Loucy (cell line): ENCODE data around the gene FPR2.

Experiments
- H2AFZ ChIP-seq: fragments of 200-600 bp; sonication (generic); 2 replicates; pipeline ENCODE4 v1.6.0; 2016; ENCODE audit warnings: antibody characterized with exemption, mild to moderate bottlenecking, low read length, moderate library complexity
- H3F3A ChIP-seq: fragments of 200-600 bp; 2 replicates; pipeline ENCODE4 v1.6.0; 2016; ENCODE audit warnings: antibody characterized with exemption, low read depth, mild to moderate bottlenecking
- H3K27me3 ChIP-seq: fragments of 200-600 bp; sonication (generic); 2 replicates; pipeline ENCODE4 v1.6.1; 2014; ENCODE audit warnings: low read length, mild to moderate bottlenecking; ENCODE audit not compliant: insufficient read depth, poor library complexity, severe bottlenecking
- H3K36me3 ChIP-seq: fragments of 200-600 bp; sonication (generic); 2 replicates; pipeline ENCODE4 v1.6.1; 2016; ENCODE audit warnings: low read length; ENCODE audit not compliant: insufficient read depth
- H3K4me1 ChIP-seq: fragments of 200-600 bp; sonication (generic); 2 replicates; pipeline ENCODE4 v1.5.1; 2014; ENCODE audit warnings: low read length, mild to moderate bottlenecking; ENCODE audit not compliant: insufficient read depth, poor library complexity, severe bottlenecking
- H3K4me2 ChIP-seq: fragments of 200-600 bp; sonication (generic); 2 replicates; pipeline ENCODE4 v1.6.0; 2014; ENCODE audit warnings: antibody characterized with exemption, low read length, low read depth, mild to moderate bottlenecking; ENCODE audit not compliant: poor library complexity, severe bottlenecking
- H3K4me3 ChIP-seq: fragments of 200-600 bp; sonication (generic); 2 replicates; pipeline ENCODE4 v1.5.1; 2014; ENCODE audit warnings: low read length, mild to moderate bottlenecking, mixed read lengths; ENCODE audit not compliant: poor library complexity, severe bottlenecking
- H3K79me2 ChIP-seq: fragments of 200-600 bp; sonication (generic); 2 replicates; pipeline ENCODE4 v1.6.1; 2014; ENCODE audit warnings: low read length; ENCODE audit not compliant: insufficient read depth
- H3K9ac ChIP-seq: fragments of 200-600 bp; sonication (generic); 2 replicates; pipeline ENCODE4 v1.6.0; 2014; ENCODE audit warnings: mild to moderate bottlenecking, low read depth, low read length, moderate library complexity; ENCODE audit not compliant: poor library complexity, severe bottlenecking
- H3K9me2 ChIP-seq: fragments of 200-600 bp; sonication (generic); replicated peaks from 2 replicates; pipeline ENCODE4 v1.6.1; 2016; ENCODE audit warnings: low read depth, low read length, mixed read lengths
- H3K9me3 ChIP-seq: fragments of 200-600 bp; sonication (generic); 2 replicates; pipeline ENCODE4 v1.6.1; 2014; ENCODE audit warnings: mild to moderate bottlenecking, antibody characterized with exemption, low read length, low read depth; ENCODE audit not compliant: insufficient read depth
- H4K20me1 ChIP-seq: fragments of 200-600 bp; sonication (generic); 2 replicates; pipeline ENCODE4 v1.6.0; 2014; ENCODE audit warnings: antibody characterized with exemption, low read length, mild to moderate bottlenecking; ENCODE audit not compliant: insufficient read depth, poor library complexity, severe bottlenecking
- EZH2phosphoT487 ChIP-seq: fragments of 200-600 bp; IDR thresholded peaks from 2 replicates; pipeline ENCODE4 v1.6.1; 2018; ENCODE audit warnings: antibody characterized with exemption, mild to moderate bottlenecking, moderate library complexity, borderline replicate concordance
- TF ChIP-seq, protein P1 (sequence below): fragments of 200-600 bp; sonication (generic); conservative IDR thresholded peaks from 2 replicates; pipeline ENCODE4 v1.5.1; 2014; ENCODE audit warnings: mild to moderate bottlenecking, antibody characterized with exemption, low read length

Gene FPR2

DNA sequence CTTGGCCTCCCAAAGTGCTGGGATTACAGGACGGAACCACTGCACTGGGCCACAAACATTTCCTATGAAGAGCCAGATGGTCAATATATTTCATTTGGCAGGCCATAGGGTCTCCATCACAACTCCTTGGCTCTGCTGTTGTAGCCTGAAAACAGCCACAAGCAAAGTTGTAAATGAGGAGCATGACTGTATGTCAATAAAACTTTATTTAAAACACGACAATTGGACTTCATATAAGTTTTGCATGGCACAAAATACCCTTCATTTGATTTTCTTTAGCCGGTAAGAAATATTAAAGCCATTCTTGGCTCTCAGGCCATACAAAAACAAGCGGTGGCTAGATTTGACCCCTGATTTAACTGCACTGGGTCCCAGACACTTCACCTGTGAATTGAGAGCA lies 6.2 kb upstream of the FPR2 start:
- Histone ChIP-seq H3K27me3 (no peaks in the 10 kb centered on the region), H3K4me1 (no peaks in the 10 kb centered on the region), H3K4me3 (no peak overlapping the region)

DNA sequence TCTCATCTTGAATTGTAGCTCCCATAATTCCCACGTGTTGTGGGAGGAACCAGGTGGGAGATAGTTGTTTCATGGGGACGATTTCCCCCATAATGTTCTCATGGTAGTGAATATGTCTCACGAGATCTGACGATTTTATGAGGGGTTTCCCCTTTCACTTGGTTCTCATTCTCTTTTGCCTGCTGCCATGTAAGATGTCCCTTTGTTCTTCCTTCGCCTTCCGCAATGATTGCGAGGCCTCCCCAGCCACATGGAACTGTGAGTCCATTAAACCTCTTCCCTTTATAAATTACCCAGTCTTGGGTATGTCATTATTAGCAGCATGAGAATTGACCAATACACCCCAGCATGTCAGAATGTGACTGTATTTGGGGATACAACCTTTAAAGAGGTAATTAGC lies 5.4 kb upstream of the FPR2 start:
- TF ChIP-seq EZH2phosphoT487 = no peak
- TF ChIP-seq, protein P1, sequence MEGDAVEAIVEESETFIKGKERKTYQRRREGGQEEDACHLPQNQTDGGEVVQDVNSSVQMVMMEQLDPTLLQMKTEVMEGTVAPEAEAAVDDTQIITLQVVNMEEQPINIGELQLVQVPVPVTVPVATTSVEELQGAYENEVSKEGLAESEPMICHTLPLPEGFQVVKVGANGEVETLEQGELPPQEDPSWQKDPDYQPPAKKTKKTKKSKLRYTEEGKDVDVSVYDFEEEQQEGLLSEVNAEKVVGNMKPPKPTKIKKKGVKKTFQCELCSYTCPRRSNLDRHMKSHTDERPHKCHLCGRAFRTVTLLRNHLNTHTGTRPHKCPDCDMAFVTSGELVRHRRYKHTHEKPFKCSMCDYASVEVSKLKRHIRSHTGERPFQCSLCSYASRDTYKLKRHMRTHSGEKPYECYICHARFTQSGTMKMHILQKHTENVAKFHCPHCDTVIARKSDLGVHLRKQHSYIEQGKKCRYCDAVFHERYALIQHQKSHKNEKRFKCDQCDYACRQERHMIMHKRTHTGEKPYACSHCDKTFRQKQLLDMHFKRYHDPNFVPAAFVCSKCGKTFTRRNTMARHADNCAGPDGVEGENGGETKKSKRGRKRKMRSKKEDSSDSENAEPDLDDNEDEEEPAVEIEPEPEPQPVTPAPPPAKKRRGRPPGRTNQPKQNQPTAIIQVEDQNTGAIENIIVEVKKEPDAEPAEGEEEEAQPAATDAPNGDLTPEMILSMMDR = no peak
- H3K9me3 ChIP-seq = no peaks in the 10 kb centered on the region
- H2AFZ ChIP-seq = no peak overlapping the region
- no peak overlapping the region for H3K4me3 ChIP-seq
- no peaks in the 10 kb centered on the region for H3K79me2 ChIP-seq
- no peaks in the 10 kb centered on the region for H3K4me1 ChIP-seq
- no peak overlapping the region for H3K4me2 ChIP-seq
- no peaks in the 10 kb centered on the region for H3K9me2 ChIP-seq
- no peaks in the 10 kb centered on the region for H3F3A ChIP-seq
- no peak overlapping the region for H3K9ac ChIP-seq
- H3K36me3 ChIP-seq = no peaks in the 10 kb centered on the region
- H4K20me1 ChIP-seq = no peaks in the 10 kb centered on the region
- H3K27me3 ChIP-seq = no peaks in the 10 kb centered on the region

More for the DNA sequence above, 6.2 kb upstream of the FPR2 start:
- no peak overlapping the region for H2AFZ ChIP-seq
- TF ChIP-seq, protein P1 = no peak
- no peak for TF ChIP-seq EZH2phosphoT487
- no peaks in the 10 kb centered on the region for H3K79me2 ChIP-seq
- H3K4me2 ChIP-seq = no peak overlapping the region
- no peaks in the 10 kb centered on the region for H4K20me1 ChIP-seq
- no peaks in the 10 kb centered on the region for H3F3A ChIP-seq
- no peaks in the 10 kb centered on the region for H3K9me3 ChIP-seq
- H3K9ac ChIP-seq = no peak overlapping the region
- no peaks in the 10 kb centered on the region for H3K9me2 ChIP-seq
- H3K36me3 ChIP-seq = no peaks in the 10 kb centered on the region

DNA sequence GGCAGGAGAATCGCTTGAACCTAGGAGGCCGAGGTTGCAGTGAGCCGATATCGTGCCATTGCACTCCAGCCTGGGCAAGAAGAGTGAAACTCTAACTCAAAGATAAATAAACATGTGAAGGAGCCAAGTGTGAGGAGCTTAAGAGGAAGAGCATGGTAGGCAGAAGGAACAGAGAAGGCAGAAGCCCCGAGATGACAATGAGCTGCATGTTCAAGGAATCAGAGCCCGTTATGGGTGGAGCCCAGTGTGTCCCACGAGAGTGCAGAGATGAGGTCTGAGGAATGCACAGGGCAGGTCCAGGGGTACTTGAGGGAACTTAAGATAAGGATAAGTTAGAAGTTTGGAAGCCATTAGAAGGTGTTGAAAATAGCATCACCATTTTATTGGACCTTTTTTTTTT lies 716 bp downstream of the FPR2 start:
- H3F3A ChIP-seq = no peaks in the 10 kb centered on the region
- no peaks in the 10 kb centered on the region for H3K9me2 ChIP-seq
- H3K27me3 ChIP-seq = no peaks in the 10 kb centered on the region
- no peaks in the 10 kb centered on the region for H3K9me3 ChIP-seq
- H4K20me1 ChIP-seq = no peaks in the 10 kb centered on the region
- no peak overlapping the region for H3K9ac ChIP-seq
- TF ChIP-seq, protein P1 = no peak
- no peak for TF ChIP-seq EZH2phosphoT487
- H3K4me1 ChIP-seq = no peaks in the 10 kb centered on the region
- no peak overlapping the region for H2AFZ ChIP-seq
- H3K79me2 ChIP-seq = no peaks in the 10 kb centered on the region
- H3K36me3 ChIP-seq = no peaks in the 10 kb centered on the region
- no peak overlapping the region for H3K4me2 ChIP-seq
- no peak overlapping the region for H3K4me3 ChIP-seq
